OCI-LY3 (cell line): ENCODE measurements around the gene ADRB1.
A peak's percentile ranks its signal among the peaks of the same experiment; 100 is the strongest.

ENCODE experiments used
- H2AFZ ChIP-seq: fragments of 200-600, 300-600 bp; shearing (Covaris generic); 2 replicates; pipeline ENCODE4 v1.6.0; 2014; ENCODE audit warnings: antibody characterized with exemption, low read depth, low read length
- H3K27ac ChIP-seq: fragments of 200-600, 300-600 bp; sonication (generic); 2 replicates; pipeline ENCODE4 v1.5.1; 2014; ENCODE audit warnings: mild to moderate bottlenecking, low read length, moderate library complexity, mixed read lengths
- H3K27me3 ChIP-seq: fragments of 200-600, 300-600 bp; sonication (generic); 2 replicates; pipeline ENCODE4 v1.6.1; 2014; ENCODE audit warnings: low read depth, low read length, mixed read lengths
- H3K36me3 ChIP-seq: fragments of 200-600, 300-600 bp; sonication (generic); replicated peaks from 2 replicates; pipeline ENCODE3; 2014; ENCODE audit warnings: low read depth, low read length, mixed read lengths
- H3K4me1 ChIP-seq: fragments of 300-600, 200-600 bp; sonication (generic); 2 replicates; pipeline ENCODE4 v1.6.1; 2014; ENCODE audit warnings: low read length, mixed read lengths
- H3K4me2 ChIP-seq: fragments of 200-600, 300-600 bp; sonication (generic); 2 replicates; pipeline ENCODE4 v1.6.1; 2014; ENCODE audit warnings: low read length, mixed read lengths
- H3K4me3 ChIP-seq: fragments of 300-600, 200-600 bp; sonication (generic); 2 replicates; pipeline ENCODE4 v1.5.1; 2014; ENCODE audit warnings: antibody characterized with exemption, mild to moderate bottlenecking, low read length, moderate library complexity
- H3K79me2 ChIP-seq: fragments of 300-600, 200-600 bp; shearing (Covaris generic); 2 replicates; pipeline ENCODE4 v1.6.1; 2014; ENCODE audit warnings: mild to moderate bottlenecking, low read length, mixed read lengths
- H3K9ac ChIP-seq: fragments of 300-600, 200-600 bp; shearing (Covaris generic); 2 replicates; pipeline ENCODE4 v1.6.0; 2014; ENCODE audit warnings: mild to moderate bottlenecking, low read length, moderate library complexity
- H3K9me3 ChIP-seq: fragments of 200-600, 300-600 bp; shearing (Covaris generic); 2 replicates; pipeline ENCODE4 v1.6.1; 2014; ENCODE audit warnings: low read length, mixed read lengths; ENCODE audit not compliant: insufficient read depth
- H4K20me1 ChIP-seq: fragments of 200-600, 300-600 bp; sonication (generic); 2 replicates; pipeline ENCODE4 v1.6.1; 2016; ENCODE audit warnings: low read length, mixed read lengths; ENCODE audit not compliant: insufficient read depth
- CTCF ChIP-seq: fragments of 200-600, 300-600 bp; sonication (generic); IDR thresholded peaks from 2 replicates; pipeline ENCODE4 v1.5.1; 2014; ENCODE audit warnings: antibody characterized with exemption, low read length, low read depth
- EZH2phosphoT487 ChIP-seq: fragments of 200-600 bp; shearing (Covaris generic); IDR thresholded peaks from 2 replicates; pipeline ENCODE4 v1.6.1; 2018; ENCODE audit warnings: antibody characterized with exemption, mixed run types, low read depth

ADRB1 gene

DNA sequence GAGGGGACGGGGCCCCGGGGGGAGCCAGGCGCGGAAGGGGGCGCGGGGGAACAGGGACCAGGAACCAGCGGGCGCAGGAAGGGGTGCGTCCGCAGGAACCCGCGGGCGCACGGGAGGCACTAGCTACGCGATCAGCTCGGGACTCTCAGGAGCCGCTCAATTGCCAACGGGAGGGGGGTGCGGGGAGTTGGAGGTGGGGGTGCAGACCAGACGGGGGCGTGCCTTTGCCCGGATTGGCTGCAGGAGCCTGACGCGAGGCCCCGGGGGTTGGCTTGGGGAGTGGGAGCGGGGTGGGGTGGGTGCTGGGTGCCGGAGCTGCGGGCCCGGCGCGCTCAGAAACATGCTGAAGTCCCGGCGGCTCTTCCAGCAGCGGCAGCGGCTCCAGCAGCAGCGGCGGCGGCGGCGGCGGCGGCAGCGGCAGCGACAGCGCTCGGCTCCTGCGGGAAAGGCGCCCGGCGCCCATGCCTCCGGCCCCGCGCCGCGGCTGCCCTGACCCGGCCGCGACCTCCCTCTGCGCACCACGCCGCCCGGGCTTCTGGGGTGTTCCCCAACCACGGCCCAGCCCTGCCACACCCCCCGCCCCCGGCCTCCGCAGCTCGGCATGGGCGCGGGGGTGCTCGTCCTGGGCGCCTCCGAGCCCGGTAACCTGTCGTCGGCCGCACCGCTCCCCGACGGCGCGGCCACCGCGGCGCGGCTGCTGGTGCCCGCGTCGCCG, at the start of gene ADRB1:
ADRB1 (plus strand) TSS at position 335 of the 715 bp plus-strand sequence; CDS start at position 602, 267 bp downstream.
- TF ChIP-seq EZH2phosphoT487 = no peak
- TF ChIP-seq CTCF = no peak
- H3K4me3 ChIP-seq = no peak within 1 kb of the TSS
- H3K27me3 ChIP-seq = peaks cover 5% of the 10 kb centered on the region; the same call in 1 of the 2 replicates
- no peaks in the 10 kb centered on the region for H3K36me3 ChIP-seq
- H4K20me1 ChIP-seq = no peaks in the 10 kb centered on the region
- H3K4me1 ChIP-seq = no peaks in the 10 kb centered on the region
- H2AFZ ChIP-seq = no peak within 1 kb of the TSS
- no peaks in the 10 kb centered on the region for H3K79me2 ChIP-seq
- H3K27ac ChIP-seq = no peak within 1 kb of the TSS
- H3K9me3 ChIP-seq = no peaks in the 10 kb centered on the region
- H3K4me2 ChIP-seq = peak within 1 kb of the TSS; percentile 30
- no peak within 1 kb of the TSS for H3K9ac ChIP-seq

GRCh38 chr10:113995201-113995600, 48.5 kb upstream of the ADRB1 start:
- Histone ChIP-seq H3K4me3 (no peak overlapping the region), H3K9ac (no peak overlapping the region), H3K9me3 (no peaks in the 10 kb centered on the region), H3K4me2 (no peak overlapping the region), H2AFZ (no peak overlapping the region), H3K79me2 (no peaks in the 10 kb centered on the region), H4K20me1 (no peaks in the 10 kb centered on the region), H3K27me3 (peaks cover 16% of the 10 kb centered on the region), H3K27ac (no peak overlapping the region), H3K4me1 (no peaks in the 10 kb centered on the region), H3K36me3 (no peaks in the 10 kb centered on the region)
- TF ChIP-seq EZH2phosphoT487 = no peak

GRCh38 chr10:113997428-113997827, 46.2 kb upstream of the ADRB1 start:
- Histone ChIP-seq H3K4me2 (no peak overlapping the region), H3K9ac (no peak overlapping the region), H3K9me3 (no peaks in the 10 kb centered on the region), H3K36me3 (no peaks in the 10 kb centered on the region), H3K27ac (no peak overlapping the region), H2AFZ (no peak overlapping the region), H3K4me3 (no peak overlapping the region), H4K20me1 (no peaks in the 10 kb centered on the region), H3K79me2 (no peaks in the 10 kb centered on the region), H3K4me1 (no peaks in the 10 kb centered on the region), H3K27me3 (peaks cover 17% of the 10 kb centered on the region)
- TF ChIP-seq CTCF (no peak), EZH2phosphoT487 (no peak)

GRCh38 chr10:113999531-113999930, 44.1 kb upstream of the ADRB1 start:
- TF ChIP-seq EZH2phosphoT487 (no peak), CTCF (no peak)
- Histone ChIP-seq H3K4me3 (no peak overlapping the region), H3K36me3 (no peaks in the 10 kb centered on the region), H2AFZ (no peak overlapping the region), H3K27me3 (peaks cover 17% of the 10 kb centered on the region), H3K4me1 (no peaks in the 10 kb centered on the region), H3K4me2 (no peak overlapping the region), H3K9ac (no peak overlapping the region), H3K79me2 (no peaks in the 10 kb centered on the region), H3K27ac (no peak overlapping the region), H3K9me3 (no peaks in the 10 kb centered on the region), H4K20me1 (no peaks in the 10 kb centered on the region)
